Lower lobe of right lung (tissue), 2 donors: ENCODE measurements around the gene MPC1. TPM values are rescaled to one million over a fixed set of nuclear protein-coding genes. Genes with fewer than 3 reads are reported as not detected.

Experiments
- ATAC-seq, 2 donors: fragments of 200-7000 bp; cut with Tn5 transposase; one replicate each; pipeline ENCODE4 v1.9.1; 2020 to 2022; ENCODE audit warnings: mild to moderate bottlenecking in 2 of 2, moderate library complexity in 2 of 2
- DNase-seq: peaks from one replicate; pipeline ENCODE4 v3.0.0-alpha.2; 2020
- H3K27ac ChIP-seq: fragments of 200-600 bp; one replicate; pipeline ENCODE4 v1.8.0; 2022
- H3K27me3 ChIP-seq: fragments of 200-600 bp; one replicate; pipeline ENCODE4 v1.8.0; 2022; ENCODE audit warnings: low read depth
- H3K36me3 ChIP-seq: fragments of 200-600 bp; one replicate; pipeline ENCODE4 v1.8.0; 2022; ENCODE audit warnings: mild to moderate bottlenecking
- H3K4me1 ChIP-seq: fragments of 200-600 bp; one replicate; pipeline ENCODE4 v1.8.0; 2022
- H3K4me3 ChIP-seq: fragments of 200-600 bp; one replicate; pipeline ENCODE4 v1.8.0; 2022; ENCODE audit warnings: mild to moderate bottlenecking
- H3K9me3 ChIP-seq: fragments of 200-600 bp; one replicate; pipeline ENCODE4 v1.8.0; 2022
- CTCF ChIP-seq: fragments of 200-600 bp; IDR thresholded peaks from one replicate; pipeline ENCODE4 v1.8.0; 2022; ENCODE audit warnings: antibody characterized with exemption, mild to moderate bottlenecking
- intact Hi-C: fragments of 100-400 bp; cut with DNase I; formaldehyde crosslinking; loops from one replicate; pipeline ENCODE4 v1.11.0; 2022
- long read RNA-seq: library from polyadenylated mRNA; unstranded; transcript quantifications from one replicate; pipeline ENCODE4 v2.0.0, GENCODE V29; 2021
- total RNA-seq: library from RNA; stranded (reverse); fragmentation: NEBNext Ultra II Directional; extraction: Animal tissue kit (Norgen Biotek cat#: 25700); gene quantifications from one replicate; pipeline ENCODE4 v1.2.1, GENCODE V29; 2021
- donor health status: DM: no; HTN: yes; CAD: no; lungs with severe emphysema.

Gene MPC1
- 46.8 TPM for total RNA-seq
- long read RNA-seq, transcript MPC1-201 (4 exons, 976 nt): major isoform, 60 of 62 reads
- long read RNA-seq, partial matches to known transcripts: 1 of 62 reads
- long read RNA-seq, other reads (novel, unspliced or antisense): 0 of 62 reads

GRCh38 chr6:166382933-166383801 lies at the start of gene MPC1:
MPC1 (minus strand) TSS chr6:166382940; CDS start chr6:166382876, 64 bp downstream.
- ATAC-seq: peak; percentile 98
- H3K27me3 ChIP-seq: no peaks in the 10 kb centered on the region

GRCh38 chr6:166430269-166430668 lies 47.5 kb upstream of the MPC1 start:
- H3K4me3 ChIP-seq: no peak overlapping the region
- H3K27me3 ChIP-seq: no peaks in the 10 kb centered on the region
- peaks cover 2% of the 10 kb centered on the region for H3K4me1 ChIP-seq
- no peaks in the 10 kb centered on the region for H3K9me3 ChIP-seq
- intact Hi-C loops: no loop called here
- no peak overlapping the region for H3K27ac ChIP-seq
- DNase-seq (no peak), ATAC-seq (peak in 1 of 2 donors; percentile 17)
- no peak for TF ChIP-seq CTCF
- peaks cover 47% of the 10 kb centered on the region for H3K36me3 ChIP-seq

More at GRCh38 chr6:166382933-166383801, at the start of gene MPC1:
- Histone ChIP-seq H3K4me3 (peak within 1 kb of the TSS; percentile 95), H3K9me3 (no peaks in the 10 kb centered on the region), H3K27ac (peak within 1 kb of the TSS; percentile 95), H3K4me1 (peaks cover 30% of the 10 kb centered on the region), H3K36me3 (no peaks in the 10 kb centered on the region)
- DNase-seq: peak; percentile 98
- no peak for TF ChIP-seq CTCF
- intact Hi-C loops: no loop called here

- intact Hi-C loops: no loop called here
- H3K27ac ChIP-seq: no peak overlapping the region
- ATAC-seq: no peak
- H3K27me3 ChIP-seq: no peaks in the 10 kb centered on the region
- H3K4me3 ChIP-seq: no peak overlapping the region
- H3K36me3 ChIP-seq: peaks cover 57% of the 10 kb centered on the region
- H3K4me1 ChIP-seq: no peaks in the 10 kb centered on the region
- no peaks in the 10 kb centered on the region for H3K9me3 ChIP-seq
- no peak for TF ChIP-seq CTCF
- no peak for DNase-seq
Observed at GRCh38 chr6:166424431-166424830, 41.7 kb upstream of the MPC1 start.

- intact Hi-C loops: no loop called here
- H3K36me3 ChIP-seq: peaks cover 61% of the 10 kb centered on the region
- no peak for ATAC-seq
Observed at GRCh38 chr6:166423781-166424180, 41.0 kb upstream of the MPC1 start.

More at GRCh38 chr6:166423781-166424180, 41.0 kb upstream of the MPC1 start:
- Histone ChIP-seq H3K27ac (no peak overlapping the region), H3K27me3 (no peaks in the 10 kb centered on the region), H3K4me3 (no peak overlapping the region), H3K9me3 (no peaks in the 10 kb centered on the region), H3K4me1 (no peaks in the 10 kb centered on the region)
- no peak for DNase-seq
- no peak for TF ChIP-seq CTCF
